SJSA1 (cell line): Measurements from ENCODE around the gene MTUS2. TPM values are rescaled to one million over a fixed set of nuclear protein-coding genes. Genes with fewer than 3 reads are reported as not detected.

ENCODE experiments used
- DNase-seq, 2 experiments: peaks; one replicate each; pipeline ENCODE4 v3.0.0-alpha.2; 2015 to 2020; ENCODE audit warnings: low spot score in 2 of 2, low read depth in 1 of 2
- H3K27ac ChIP-seq: fragments of 250-450 bp; sonication (Bioruptor Pico); 2 replicates; pipeline ENCODE4 v1.5.1; 2020; ENCODE audit warnings: mild to moderate bottlenecking, moderate library complexity
- H3K27me3 ChIP-seq: fragments of 250-450 bp; sonication (Bioruptor Pico); replicated peaks from 2 replicates; pipeline ENCODE4 v1.5.1; 2020; ENCODE audit warnings: mild to moderate bottlenecking, moderate library complexity
- H3K36me3 ChIP-seq: fragments of 250-450 bp; sonication (Bioruptor Pico); 2 replicates; pipeline ENCODE4 v1.5.1; 2020; ENCODE audit warnings: mild to moderate bottlenecking
- H3K4me1 ChIP-seq: fragments of 250-450 bp; sonication (Bioruptor Pico); replicated peaks from 2 replicates; pipeline ENCODE4 v1.6.1; 2021; ENCODE audit warnings: mild to moderate bottlenecking
- H3K4me3 ChIP-seq: fragments of 250-450 bp; sonication (Bioruptor Pico); 2 replicates; pipeline ENCODE4 v1.5.1; 2020; ENCODE audit warnings: mild to moderate bottlenecking
- H3K9me3 ChIP-seq: fragments of 250-450 bp; sonication (Bioruptor Pico); replicated peaks from 2 replicates; pipeline ENCODE4 v1.5.1; 2020; ENCODE audit warnings: mild to moderate bottlenecking
- total RNA-seq: library from RNA; depleted of rRNA; stranded (reverse); fragments of >200 nt; shearing (Covaris generic); gene quantifications from 2 replicates; pipeline ENCODE4 v1.2.3, GENCODE V29; 2014; rRNA removed

Gene MTUS2
- total RNA-seq, 1 experiment from 2014 or later = not detected

DNA sequence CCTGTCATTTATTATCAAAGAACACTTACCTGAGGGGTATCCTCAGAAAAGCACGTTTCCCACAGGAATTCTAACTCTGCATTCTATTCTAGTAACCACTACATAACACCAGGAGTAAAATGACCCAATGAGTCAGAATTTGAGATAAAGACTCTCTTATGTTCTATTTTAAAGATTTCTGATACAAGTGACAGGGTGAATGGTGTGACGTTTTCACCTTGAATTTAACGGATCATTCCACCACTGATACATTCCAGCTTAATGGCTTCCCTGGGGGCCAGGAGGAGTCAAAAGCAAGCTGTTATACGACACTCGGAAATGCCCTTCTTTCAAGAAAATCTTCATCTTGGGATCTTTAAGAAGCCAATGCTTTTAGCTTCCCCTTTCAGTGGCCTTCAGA is 720.2 kb downstream of the MTUS2 start:
- Histone ChIP-seq H3K9me3 (no peaks in the 10 kb centered on the region), H3K27me3 (no peaks in the 10 kb centered on the region), H3K4me3 (no peak overlapping the region), H3K4me1 (peaks cover 22% of the 10 kb centered on the region), H3K36me3 (peaks cover 58% of the 10 kb centered on the region), H3K27ac (no peak overlapping the region)
- no peak for DNase-seq

GRCh38 chr13:29540799-29541198 is 720.7 kb downstream of the MTUS2 start:
- no peak overlapping the region for H3K27ac ChIP-seq
- H3K9me3 ChIP-seq = no peaks in the 10 kb centered on the region
- peaks cover 58% of the 10 kb centered on the region for H3K36me3 ChIP-seq
- no peak overlapping the region for H3K4me3 ChIP-seq
- no peaks in the 10 kb centered on the region for H3K27me3 ChIP-seq
- DNase-seq = no peak
- H3K4me1 ChIP-seq = peaks cover 22% of the 10 kb centered on the region

DNA sequence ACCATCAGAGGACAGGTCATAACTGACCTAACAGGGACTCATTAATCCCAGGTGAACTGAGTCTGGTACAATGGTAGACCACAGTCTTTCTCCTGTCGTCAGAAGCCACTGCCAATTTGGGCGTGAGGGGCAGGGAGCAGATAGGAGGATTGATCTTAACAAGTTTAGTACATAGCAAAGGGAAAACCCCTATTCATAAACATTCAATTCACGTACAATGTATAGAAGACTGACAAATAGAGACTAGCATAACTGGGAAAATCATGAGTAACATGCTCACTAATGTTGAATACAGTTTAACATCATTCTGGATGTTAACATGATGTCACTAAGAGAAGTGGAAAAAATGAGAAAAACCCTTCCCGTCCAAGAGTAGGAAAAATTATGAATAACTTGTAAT is 721.3 kb downstream of the MTUS2 start:
- no peak for DNase-seq
- H3K9me3 ChIP-seq = no peaks in the 10 kb centered on the region
- H3K27ac ChIP-seq = no peak overlapping the region
- no peak overlapping the region for H3K4me3 ChIP-seq
- H3K4me1 ChIP-seq = peaks cover 22% of the 10 kb centered on the region
- peaks cover 54% of the 10 kb centered on the region for H3K36me3 ChIP-seq
- no peaks in the 10 kb centered on the region for H3K27me3 ChIP-seq

DNA sequence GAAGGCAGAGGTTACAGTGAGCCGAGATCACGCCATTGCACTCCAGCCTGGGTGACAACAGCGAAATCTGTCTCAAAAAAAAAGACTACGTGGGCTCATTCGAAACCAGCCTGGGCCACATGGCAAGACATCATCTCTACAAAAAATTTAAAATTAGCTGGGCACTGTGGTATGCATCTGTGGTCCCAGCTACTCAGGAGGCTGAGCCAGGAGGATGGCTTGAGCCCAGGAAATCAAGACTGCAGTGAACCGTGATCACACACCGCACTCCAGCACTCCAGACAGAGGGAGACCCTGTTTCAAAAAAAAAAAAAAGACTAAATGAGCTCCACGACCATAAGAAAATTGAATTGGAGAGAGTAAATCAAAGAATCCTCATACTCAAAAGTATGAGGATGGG is 722.2 kb downstream of the MTUS2 start:
- Histone ChIP-seq H3K27ac (no peak overlapping the region), H3K4me1 (peaks cover 22% of the 10 kb centered on the region), H3K9me3 (no peaks in the 10 kb centered on the region), H3K36me3 (peaks cover 49% of the 10 kb centered on the region), H3K4me3 (no peak overlapping the region), H3K27me3 (no peaks in the 10 kb centered on the region)
- DNase-seq = no peak

DNA sequence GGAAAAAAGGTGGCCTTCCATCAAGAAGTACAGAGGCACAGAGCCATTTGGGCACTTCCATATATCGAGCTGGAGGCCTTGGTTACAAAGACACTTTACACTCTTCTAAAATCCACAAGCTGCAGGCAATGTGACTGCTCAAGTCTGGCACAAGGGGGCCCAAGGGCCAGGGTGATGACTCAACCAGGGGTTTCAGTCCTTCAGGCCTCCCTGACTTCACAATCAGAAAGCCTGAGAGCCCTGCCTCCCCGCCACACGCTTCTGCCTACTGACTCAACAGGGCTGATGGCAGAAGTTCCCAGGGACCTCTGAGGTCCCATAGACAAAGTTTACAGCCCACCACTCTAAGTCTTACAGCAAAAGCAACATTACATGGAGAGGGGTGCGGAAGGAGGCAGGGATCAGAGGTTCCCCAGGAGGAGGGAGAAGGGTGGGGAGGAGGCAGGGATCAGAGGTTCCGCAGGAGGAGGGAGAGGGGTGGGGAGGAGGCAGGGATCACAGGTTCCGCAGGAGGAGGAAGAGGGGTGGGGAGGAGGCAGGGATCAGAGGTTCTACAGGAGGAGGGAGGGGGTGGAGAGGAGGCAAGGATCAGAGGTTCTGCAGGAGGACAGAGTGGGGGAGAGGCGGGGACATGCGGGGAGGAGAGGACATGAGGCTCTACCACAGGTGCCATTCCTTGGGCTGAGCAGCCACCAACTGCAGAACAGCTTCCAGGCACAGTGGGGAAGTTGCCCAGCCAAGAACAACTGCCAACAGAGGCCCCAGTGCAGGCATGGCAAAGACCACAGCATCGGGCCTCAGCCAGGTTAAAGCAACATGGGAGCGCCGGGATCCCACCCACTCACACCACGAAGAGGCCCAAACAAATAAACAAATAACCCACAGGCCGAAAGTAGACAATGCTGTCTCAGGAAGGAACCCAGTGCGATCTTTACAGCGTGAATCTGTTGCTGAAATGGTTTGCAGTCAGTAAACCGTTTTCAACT is 723.4 kb downstream of the MTUS2 start:
- Histone ChIP-seq H3K9me3 (no peaks in the 10 kb centered on the region), H3K36me3 (peaks cover 49% of the 10 kb centered on the region), H3K4me1 (peaks cover 24% of the 10 kb centered on the region), H3K27ac (no peak overlapping the region; the same call in 1 of the 2 replicates), H3K27me3 (no peaks in the 10 kb centered on the region), H3K4me3 (no peak overlapping the region)
- peak; percentile 59 to 84 for DNase-seq

- Histone ChIP-seq H3K27ac (no peak overlapping the region), H3K4me1 (peaks cover 32% of the 10 kb centered on the region), H3K4me3 (no peak overlapping the region), H3K36me3 (peaks cover 56% of the 10 kb centered on the region), H3K27me3 (no peaks in the 10 kb centered on the region), H3K9me3 (no peaks in the 10 kb centered on the region)
- no peak for DNase-seq
These were observed 725.8 kb downstream of the MTUS2 start for GRCh38 chr13:29545988-29546387.

DNA sequence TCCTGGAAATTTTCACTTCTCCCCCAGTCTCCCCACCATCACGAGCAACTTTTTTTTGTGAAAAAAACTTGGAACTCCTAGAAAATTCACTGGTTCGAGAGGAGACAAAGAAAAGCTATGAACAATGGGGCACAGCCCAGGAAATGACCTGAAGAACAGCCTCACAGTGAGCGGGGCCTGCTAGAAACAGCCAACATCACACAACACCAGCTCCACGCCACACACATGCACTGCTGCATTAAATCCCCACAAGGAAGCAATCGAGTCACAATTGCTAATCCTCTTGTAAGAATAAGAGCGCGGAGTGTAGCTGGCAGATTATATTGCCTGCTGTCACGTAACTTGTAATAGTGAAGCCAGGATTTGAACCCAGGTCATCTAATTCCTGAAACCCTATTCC is 726.5 kb downstream of the MTUS2 start:
- no peak for DNase-seq
- Histone ChIP-seq H3K9me3 (no peaks in the 10 kb centered on the region), H3K4me3 (no peak overlapping the region), H3K4me1 (peaks cover 32% of the 10 kb centered on the region), H3K36me3 (peaks cover 56% of the 10 kb centered on the region), H3K27ac (no peak overlapping the region), H3K27me3 (no peaks in the 10 kb centered on the region)

- Histone ChIP-seq H3K27me3 (no peaks in the 10 kb centered on the region), H3K9me3 (no peaks in the 10 kb centered on the region), H3K27ac (no peak overlapping the region), H3K4me1 (peaks cover 32% of the 10 kb centered on the region), H3K36me3 (peaks cover 60% of the 10 kb centered on the region), H3K4me3 (no peak overlapping the region)
- no peak for DNase-seq
These were observed 727.0 kb downstream of the MTUS2 start for GRCh38 chr13:29547153-29547552.

GRCh38 chr13:29548722-29549121 is 728.6 kb downstream of the MTUS2 start:
- H3K4me1 ChIP-seq = peaks cover 22% of the 10 kb centered on the region
- peak in 1 of 2 experiments; percentile 7 for DNase-seq
- no peak overlapping the region for H3K4me3 ChIP-seq
- peaks cover 72% of the 10 kb centered on the region for H3K36me3 ChIP-seq
- no peaks in the 10 kb centered on the region for H3K9me3 ChIP-seq
- H3K27ac ChIP-seq = peak overlapping the region; percentile 44
- H3K27me3 ChIP-seq = no peaks in the 10 kb centered on the region

DNA sequence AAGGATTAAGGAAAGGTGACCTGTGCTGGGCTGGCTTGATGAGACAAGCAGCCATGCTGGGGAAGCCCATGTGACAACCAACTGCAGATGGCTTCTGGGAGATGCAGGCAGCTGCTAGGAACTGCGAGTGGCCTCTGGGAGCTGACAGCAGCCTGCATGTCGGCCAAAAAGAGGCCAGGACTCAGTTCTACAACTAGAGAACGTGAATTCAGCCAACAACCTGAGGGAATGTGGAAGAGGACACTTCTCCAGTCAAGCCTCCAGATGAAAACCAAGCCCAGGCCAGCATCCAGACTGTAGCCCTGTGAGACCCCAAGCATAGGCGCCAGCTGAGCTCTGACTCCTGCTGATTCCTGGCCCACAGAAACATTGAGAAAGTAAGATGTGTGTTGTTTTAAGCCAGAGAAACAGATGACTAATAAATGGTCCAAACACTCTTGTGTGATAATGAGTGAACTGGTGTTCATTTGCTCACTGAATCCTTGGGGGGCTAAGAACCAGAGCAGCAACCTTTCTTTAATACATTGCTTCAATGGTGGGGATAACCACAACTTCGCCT is 730.4 kb downstream of the MTUS2 start:
- Histone ChIP-seq H3K27ac (no peak overlapping the region), H3K9me3 (no peaks in the 10 kb centered on the region), H3K4me1 (peaks cover 11% of the 10 kb centered on the region), H3K36me3 (peaks cover 75% of the 10 kb centered on the region), H3K27me3 (no peaks in the 10 kb centered on the region), H3K4me3 (no peak overlapping the region)
- DNase-seq = no peak

DNA sequence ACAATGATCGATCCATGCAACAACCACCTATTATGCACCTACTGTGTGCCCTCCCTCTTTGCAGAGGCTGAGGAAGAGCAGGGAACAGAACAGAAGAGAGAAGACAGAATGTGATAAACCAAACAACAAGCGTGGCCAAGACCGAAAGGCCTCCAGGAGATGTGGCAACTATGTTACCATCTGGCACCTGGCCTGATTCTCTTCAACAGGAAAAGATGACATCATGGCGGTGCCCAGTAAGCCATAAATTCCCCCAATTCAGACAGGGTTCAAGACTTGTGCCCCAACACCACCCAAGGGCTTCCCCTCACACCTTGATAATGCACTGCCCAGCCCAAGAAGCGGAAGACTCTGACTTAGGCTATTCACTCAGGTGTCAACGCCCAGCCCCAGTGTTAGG is 731.1 kb downstream of the MTUS2 start:
- DNase-seq = no peak
- Histone ChIP-seq H3K9me3 (no peaks in the 10 kb centered on the region), H3K4me3 (no peak overlapping the region), H3K4me1 (peaks cover 11% of the 10 kb centered on the region), H3K36me3 (peaks cover 70% of the 10 kb centered on the region), H3K27me3 (no peaks in the 10 kb centered on the region), H3K27ac (no peak overlapping the region)

Other genes with a start within 250 kb of the MTUS2 start
- gene POMP, start 161.2 kb upstream of the MTUS2 start, total RNA-seq = 149 and 169 TPM in 2 replicates
- 17.1 and 22.4 TPM in 2 replicates for gene SLC46A3, start 101.4 kb upstream of the MTUS2 start, total RNA-seq